Erythroblast (primary cell): ENCODE measurements around the gene RDM1.

Experiments used
- GATA1 ChIP-seq: IDR thresholded peaks from 2 replicates; pipeline ENCODE4 v1.6.1; 2011; ENCODE audit warnings: low read depth, mild to moderate bottlenecking, control low read depth, low read length, moderate library complexity
- POLR2A ChIP-seq: IDR thresholded peaks from 2 replicates; pipeline ENCODE4 v1.6.1; 2011; ENCODE audit warnings: mild to moderate bottlenecking, low read length

DNA sequence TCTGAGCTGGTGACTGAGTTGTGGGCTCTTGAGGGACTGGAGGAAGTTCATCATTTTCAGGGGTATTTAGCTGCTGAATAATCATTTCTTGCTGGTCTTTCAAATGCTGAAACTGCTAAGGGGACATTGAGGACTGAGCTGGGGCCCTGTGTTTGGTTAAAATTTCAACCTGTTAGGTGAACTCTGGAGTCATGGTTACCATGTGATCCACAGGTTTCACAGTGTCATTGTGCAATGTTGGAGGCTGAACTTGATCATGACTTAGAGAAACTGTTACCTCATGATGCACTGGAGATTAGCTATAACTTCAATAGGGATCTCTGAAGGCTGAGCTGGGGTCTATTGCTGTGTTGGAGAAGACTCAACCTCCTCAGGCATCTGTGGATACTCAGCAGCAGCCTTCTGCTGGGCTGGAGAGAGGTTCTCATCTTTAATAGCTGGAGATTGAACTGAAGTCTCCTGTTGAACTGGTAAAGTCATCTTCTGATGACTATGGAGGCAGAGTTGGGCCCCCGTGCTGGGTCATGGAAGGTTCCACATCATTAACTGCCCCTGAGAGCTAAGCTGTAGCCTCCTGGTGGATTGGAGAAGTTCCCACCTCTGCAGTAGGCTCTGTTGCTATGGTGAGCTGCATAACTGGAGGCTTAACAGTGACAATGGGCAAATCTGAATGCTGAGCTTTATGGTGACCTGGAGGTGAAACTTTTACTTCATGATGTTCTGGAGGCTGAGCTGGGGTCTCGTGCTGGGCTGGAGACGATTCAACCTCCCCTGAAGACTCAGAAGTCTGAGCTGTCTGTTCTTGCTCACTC lies 15.2 kb downstream of the RDM1 start:
- TF ChIP-seq POLR2A (no peak), GATA1 (no peak)
